HG03135 (cell line): Measurements from ENCODE around the gene CDH3.

Experiments
- ATAC-seq: cut with Tn5 transposase; IDR thresholded peaks from one replicate; pipeline ENCODE4 v1.9.1; 2021; ENCODE audit warnings: mild to moderate bottlenecking, moderate library complexity; ENCODE audit not compliant: unreplicated experiment

The CDH3 gene

DNA sequence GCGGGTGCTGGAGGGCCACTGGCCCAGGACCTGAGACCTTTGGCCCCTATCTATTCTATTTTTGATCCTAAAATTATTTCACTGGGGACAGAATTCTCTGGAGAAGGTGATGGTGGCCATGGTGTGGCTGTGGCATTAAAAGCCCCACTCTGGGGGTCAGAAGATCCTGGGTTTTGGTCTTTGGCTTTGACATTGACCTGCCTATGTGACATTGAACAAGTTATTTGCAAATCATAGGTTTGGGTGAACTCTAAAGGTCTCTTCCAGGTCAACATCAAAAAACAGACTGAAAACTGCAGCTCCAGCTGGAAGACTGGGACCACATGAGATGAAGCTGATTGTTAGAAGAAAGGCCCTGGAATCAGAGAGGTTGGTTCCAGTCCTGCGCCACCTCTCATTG, 89.7 kb downstream of the CDH3 start:
- no peak for ATAC-seq

DNA sequence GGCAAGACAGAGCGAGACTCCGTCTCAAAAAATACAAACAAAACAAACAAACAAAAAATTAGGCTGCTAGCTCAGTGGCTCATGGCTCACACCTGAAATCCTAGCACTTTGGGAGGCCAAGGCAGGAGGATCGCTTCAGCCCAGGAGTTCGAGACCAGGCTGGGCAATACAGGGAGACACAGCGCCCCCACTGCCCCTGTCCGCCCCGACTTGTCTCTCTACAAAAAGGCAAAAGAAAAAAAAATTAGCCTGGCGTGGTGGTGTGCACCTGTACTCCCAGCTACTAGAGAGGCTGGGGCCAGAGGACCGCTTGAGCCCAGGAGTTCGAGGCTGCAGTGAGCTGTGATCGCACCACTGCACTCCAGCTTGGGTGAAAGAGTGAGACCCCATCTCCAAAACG, 91.5 kb downstream of the CDH3 start:
- no peak for ATAC-seq

DNA sequence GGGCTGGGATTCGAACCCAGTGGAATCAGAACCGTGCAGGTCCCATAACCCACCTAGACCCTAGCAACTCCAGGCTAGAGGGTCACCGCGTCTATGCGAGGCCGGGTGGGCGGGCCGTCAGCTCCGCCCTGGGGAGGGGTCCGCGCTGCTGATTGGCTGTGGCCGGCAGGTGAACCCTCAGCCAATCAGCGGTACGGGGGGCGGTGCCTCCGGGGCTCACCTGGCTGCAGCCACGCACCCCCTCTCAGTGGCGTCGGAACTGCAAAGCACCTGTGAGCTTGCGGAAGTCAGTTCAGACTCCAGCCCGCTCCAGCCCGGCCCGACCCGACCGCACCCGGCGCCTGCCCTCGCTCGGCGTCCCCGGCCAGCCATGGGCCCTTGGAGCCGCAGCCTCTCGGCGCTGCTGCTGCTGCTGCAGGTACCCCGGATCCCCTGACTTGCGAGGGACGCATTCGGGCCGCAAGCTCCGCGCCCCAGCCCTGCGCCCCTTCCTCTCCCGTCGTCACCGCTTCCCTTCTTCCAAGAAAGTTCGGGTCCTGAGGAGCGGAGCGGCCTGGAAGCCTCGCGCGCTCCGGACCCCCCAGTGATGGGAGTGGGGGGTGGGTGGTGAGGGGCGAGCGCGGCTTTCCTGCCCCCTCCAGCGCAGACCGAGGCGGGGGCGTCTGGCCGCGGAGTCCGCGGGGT, 92.1 kb downstream of the CDH3 start, which contains the start of gene CDH1:
CDH1 (plus strand) TSS at position 247 of the 684 bp plus-strand sequence; CDS start at position 371, 124 bp downstream.
- no peak for ATAC-seq

DNA sequence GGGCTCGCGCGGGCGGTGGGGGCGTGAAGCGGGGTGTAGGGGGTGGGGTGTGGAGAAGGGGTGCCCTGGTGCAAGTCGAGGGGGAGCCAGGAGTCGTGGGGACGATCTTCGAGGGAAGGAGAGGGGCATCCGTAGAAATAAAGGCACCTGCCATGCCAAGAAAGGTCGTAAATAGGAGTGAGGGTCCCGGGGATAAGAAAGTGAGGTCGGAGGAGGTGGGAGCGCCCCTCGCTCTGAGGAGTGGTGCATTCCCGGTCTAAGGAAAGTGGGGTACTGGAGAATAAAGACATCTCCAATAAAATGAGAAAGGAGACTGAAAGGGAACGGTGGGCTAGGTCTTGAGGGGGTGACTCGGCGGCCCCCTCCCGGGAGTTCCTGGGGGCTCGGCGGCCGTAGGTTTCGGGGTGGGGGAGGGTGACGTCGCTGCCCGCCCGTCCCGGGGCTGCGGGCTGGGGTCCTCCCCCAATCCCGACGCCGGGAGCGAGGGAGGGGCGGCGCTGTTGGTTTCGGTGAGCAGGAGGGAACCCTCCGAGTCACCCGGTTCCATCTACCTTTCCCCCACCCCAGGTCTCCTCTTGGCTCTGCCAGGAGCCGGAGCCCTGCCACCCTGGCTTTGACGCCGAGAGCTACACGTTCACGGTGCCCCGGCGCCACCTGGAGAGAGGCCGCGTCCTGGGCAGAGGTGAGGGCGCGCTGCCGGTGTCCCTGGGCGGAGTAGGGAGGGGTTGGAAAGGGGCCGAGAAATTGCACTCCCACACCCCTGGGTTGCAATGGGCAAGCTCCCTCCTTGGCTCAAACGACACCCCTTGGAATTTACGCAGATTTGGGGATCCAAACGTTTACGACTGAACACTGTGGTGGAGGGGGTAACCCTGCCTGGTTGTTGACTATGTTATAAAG, 92.9 kb downstream of the CDH3 start:
- ATAC-seq, result no peak

DNA sequence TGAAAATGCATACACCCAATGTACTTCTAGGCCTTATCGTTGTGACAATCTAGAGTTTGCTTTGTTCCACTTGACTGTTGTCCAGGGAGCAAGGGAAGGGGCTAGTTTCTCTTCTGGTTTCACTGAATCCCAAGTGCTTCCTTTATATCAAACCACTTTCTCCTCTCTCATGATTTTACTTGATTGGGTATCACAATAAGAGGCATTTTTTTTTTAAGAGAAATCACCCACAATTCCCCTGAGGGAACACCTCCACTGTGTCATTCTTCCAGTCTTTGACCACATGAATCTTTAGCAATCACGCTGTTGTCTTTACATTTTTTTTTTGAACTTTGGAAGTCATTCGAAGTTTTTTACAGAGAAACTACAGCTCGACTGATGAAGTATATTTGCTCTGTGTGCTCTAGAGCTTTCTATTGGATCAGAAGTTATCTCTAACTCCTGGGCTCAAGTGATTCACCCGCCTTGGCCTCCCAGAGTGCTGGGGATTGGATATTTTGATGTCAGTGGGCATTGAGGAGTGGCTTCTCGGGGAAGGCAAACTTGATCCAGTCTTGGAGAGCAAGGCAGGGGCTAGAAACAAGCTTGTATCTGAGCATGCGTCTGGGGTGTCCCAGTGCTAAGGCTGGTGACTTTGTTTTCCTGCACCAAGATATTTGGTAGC, 95.0 kb downstream of the CDH3 start:
- ATAC-seq, result no peak

DNA sequence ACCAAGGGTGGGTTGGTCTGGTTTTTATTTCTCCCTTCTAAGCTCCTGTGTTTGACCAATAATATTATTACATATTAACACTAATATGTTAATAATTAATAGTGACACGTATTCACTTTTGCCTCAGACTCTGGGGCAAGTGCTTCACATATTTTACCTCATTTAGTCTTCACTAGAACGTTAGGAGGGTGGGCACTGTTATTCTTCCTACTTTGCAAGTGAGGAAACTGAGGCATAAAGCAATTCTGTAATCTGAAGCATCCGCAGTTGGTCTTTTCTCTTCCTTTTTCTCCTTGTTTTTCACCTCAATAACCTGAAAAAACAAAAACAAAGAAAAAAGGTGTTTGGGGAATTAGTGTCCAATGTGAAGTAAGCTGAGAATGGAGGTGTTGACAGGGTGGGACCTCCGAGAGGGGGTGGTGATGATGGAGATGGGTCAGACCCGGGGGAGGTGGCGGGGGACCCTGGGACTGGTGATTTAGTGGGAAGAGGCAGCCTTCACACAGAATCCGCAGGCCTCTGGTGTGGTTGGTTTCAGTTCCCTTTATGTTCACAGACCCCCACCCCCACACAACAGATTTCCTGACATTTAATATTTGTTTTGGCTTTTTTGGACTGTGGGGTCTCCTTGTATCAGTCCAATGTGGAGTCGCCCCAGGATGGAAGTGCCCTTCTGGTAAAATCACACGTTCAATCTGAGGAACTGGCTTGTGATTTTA, 95.7 kb downstream of the CDH3 start:
- ATAC-seq, result no peak

DNA sequence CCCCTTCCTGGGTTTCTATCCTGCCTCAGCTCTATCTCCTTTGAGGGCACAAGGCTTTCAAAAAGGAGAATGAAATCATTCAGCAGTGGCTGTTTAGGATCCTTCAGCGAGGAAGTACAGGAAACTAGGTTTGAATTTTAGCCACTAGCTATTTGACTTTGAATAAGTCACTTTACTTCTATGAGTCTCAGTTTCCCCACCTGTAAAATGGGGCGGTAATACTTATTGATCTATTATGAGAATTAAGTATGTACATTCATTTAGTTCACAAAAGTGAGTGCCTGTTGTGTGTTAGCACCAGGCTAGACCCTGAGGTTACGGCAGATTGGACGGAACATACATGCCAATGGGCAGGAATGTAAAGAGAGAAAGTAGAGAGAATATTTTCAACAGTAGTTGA, 98.6 kb downstream of the CDH3 start:
- no peak for ATAC-seq

DNA sequence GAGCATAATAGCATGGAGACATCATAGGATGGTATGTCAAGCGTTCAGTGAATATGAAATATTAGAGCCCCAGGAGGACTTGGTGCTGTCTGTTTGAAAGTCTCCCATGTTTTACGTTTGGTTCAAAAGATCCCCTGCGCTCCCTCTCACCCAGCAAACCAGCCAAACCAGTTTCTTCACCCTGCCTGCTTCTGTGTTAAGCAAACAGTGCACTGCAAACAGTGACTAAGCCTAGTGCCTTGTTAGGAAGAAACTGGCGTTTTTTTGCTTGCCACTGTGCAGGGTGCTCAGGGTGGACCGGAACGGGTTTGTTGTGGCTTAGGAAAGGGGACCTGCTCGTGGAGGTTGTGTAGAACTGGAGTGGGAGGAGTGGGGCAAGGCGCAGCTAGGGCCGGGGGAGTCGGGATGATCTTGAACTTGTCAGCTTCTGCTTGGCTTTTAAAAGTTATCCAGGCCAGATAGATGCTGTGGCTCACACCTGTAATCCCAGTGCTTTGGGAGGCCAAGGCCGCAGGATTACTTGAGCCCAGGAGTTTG, 99.7 kb downstream of the CDH3 start:
- ATAC-seq, result no peak

DNA sequence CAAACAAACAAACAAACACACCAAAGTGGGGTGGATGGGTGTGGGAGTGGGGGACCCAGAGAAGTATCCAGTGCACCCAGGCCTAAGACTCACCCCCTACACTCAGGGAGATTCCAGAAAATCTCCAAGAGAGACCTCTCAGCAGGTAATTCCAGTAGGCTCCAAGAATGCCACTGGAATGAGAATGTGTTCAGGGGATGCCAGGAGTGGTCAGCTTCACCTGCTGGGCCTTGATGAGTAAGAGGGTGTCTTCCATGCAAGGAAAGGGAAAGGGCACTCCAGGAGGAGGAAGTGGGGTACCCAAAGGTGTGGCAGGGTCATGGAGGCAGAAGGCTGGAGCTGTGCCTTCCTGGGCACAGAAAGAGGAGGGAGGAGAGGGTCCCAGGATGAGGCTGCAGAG, 101.8 kb downstream of the CDH3 start:
- no peak for ATAC-seq

DNA sequence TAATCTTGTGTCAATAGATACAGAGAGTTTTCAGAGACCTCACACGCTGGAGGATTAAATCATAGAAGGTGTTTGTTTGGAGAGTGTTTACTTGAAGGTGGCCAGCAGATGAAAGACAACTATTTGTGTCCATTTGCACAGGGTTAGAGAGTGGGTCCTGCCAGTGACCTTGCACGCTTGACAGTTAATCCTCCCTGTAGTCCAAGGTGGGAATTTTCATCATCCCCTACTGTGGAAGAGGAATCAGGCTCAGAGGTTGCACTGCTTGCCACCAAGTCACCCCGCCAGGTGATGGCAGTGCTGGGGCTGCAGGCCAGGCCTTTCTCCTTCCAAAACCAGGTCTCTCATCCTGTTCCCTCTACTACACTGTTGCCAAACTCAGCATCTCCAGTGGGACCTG, 104.3 kb downstream of the CDH3 start:
- ATAC-seq, result no peak
